ENCODE measurements around the gene TSPAN18. TPM values are rescaled to one million over a fixed set of nuclear protein-coding genes. Genes with fewer than 3 reads are reported as not detected.

The TSPAN18 gene
- total RNA-seq, 1 donor = 5.8 TPM

DNA sequence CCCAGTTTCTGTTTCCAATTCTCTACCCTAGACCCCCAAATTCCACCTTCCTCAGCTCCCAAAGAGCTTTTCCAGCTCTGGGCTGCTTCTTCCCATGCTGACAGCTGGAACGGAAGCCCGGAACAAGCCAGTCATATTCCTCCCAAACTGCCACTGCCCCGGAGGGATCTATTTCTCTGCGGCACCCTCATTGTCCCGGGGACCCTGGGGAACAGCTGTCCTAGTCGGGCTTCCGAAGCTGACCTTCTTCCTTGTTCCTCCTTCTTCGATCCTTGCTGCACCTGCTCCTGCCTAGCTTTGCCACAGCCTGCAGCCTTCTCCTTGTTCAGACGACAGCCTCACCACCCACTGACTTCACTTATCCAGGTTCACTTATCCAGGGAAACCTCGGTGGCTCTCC, 105.7 kb downstream of the TSPAN18 start:
- no peak overlapping the region for H3K4me3 ChIP-seq (ENCODE audit: insufficient read depth, low read length)
- DNase-seq (ENCODE audit: insufficient read length, low spot score, missing footprints) = no peak
- H3K27me3 ChIP-seq (ENCODE audit: insufficient read depth, low read length) = peaks cover 16% of the 10 kb centered on the region
- no peaks in the 10 kb centered on the region for H3K79me2 ChIP-seq (ENCODE audit: insufficient read depth, low read length)
- no peak overlapping the region for H2AFZ ChIP-seq (ENCODE audit: low read length)
- TF ChIP-seq, protein P1, sequence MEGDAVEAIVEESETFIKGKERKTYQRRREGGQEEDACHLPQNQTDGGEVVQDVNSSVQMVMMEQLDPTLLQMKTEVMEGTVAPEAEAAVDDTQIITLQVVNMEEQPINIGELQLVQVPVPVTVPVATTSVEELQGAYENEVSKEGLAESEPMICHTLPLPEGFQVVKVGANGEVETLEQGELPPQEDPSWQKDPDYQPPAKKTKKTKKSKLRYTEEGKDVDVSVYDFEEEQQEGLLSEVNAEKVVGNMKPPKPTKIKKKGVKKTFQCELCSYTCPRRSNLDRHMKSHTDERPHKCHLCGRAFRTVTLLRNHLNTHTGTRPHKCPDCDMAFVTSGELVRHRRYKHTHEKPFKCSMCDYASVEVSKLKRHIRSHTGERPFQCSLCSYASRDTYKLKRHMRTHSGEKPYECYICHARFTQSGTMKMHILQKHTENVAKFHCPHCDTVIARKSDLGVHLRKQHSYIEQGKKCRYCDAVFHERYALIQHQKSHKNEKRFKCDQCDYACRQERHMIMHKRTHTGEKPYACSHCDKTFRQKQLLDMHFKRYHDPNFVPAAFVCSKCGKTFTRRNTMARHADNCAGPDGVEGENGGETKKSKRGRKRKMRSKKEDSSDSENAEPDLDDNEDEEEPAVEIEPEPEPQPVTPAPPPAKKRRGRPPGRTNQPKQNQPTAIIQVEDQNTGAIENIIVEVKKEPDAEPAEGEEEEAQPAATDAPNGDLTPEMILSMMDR (IDR thresholded peaks at IDR 0.05; ENCODE audit: extremely low read depth, low read depth, low read length) = no peak
- peaks cover 2% of the 10 kb centered on the region for H3K9me3 ChIP-seq (ENCODE audit: low read depth, low read length)
- no peak overlapping the region for H3K27ac ChIP-seq (ENCODE audit: low read depth, low read length)
- H3K4me2 ChIP-seq (ENCODE audit: insufficient read depth, low read length) = no peak overlapping the region
- H4K20me1 ChIP-seq (ENCODE audit: insufficient read depth, low read length) = no peaks in the 10 kb centered on the region
- H3K36me3 ChIP-seq (ENCODE audit: insufficient read depth, low read length) = no peaks in the 10 kb centered on the region
- no peaks in the 10 kb centered on the region for H3K4me1 ChIP-seq (ENCODE audit: insufficient read depth, low read length)

DNA sequence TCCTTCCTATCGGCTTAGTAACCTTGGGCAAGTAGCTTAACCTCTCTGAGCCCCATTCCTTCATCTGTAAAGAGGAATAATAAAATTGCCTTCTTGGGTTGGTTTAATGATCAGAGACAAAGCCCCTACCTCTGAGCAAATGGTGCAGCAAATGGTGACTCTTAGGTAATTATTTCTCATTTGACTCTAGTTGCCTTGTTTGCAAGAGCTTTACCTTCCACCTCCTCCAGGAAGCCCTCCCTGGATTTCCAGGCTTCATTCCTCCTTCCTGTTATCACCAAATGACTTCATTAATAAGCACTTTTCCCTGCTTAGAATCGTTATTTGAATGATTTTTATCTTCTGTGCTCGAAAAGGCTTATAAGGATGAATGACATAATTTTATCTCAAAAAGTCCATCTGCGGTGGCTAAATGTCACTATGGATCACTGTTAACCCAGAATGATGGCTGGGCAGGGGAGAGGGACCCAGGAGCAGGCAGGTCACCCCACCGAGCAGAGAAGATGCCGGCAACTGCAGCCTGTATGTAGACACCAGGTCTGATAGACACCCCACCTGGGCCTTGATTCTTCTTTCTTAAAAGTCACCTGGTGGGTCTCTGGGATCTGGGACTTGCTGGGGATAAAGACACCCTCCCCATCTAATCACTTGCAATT, 106.6 kb downstream of the TSPAN18 start:
- DNase-seq (ENCODE audit: insufficient read length, low spot score, missing footprints) = no peak
- no peaks in the 10 kb centered on the region for H3K36me3 ChIP-seq (ENCODE audit: insufficient read depth, low read length)
- H3K4me2 ChIP-seq (ENCODE audit: insufficient read depth, low read length) = no peak overlapping the region
- H3K79me2 ChIP-seq (ENCODE audit: insufficient read depth, low read length) = no peaks in the 10 kb centered on the region
- TF ChIP-seq, protein P1 (IDR thresholded peaks at IDR 0.05; ENCODE audit: extremely low read depth, low read depth, low read length) = no peak
- H4K20me1 ChIP-seq (ENCODE audit: insufficient read depth, low read length) = no peaks in the 10 kb centered on the region
- peaks cover 16% of the 10 kb centered on the region for H3K27me3 ChIP-seq (ENCODE audit: insufficient read depth, low read length)
- no peak overlapping the region for H3K27ac ChIP-seq (ENCODE audit: low read depth, low read length)
- peaks cover 2% of the 10 kb centered on the region for H3K9me3 ChIP-seq (ENCODE audit: low read depth, low read length)
- H3K4me3 ChIP-seq (ENCODE audit: insufficient read depth, low read length) = no peak overlapping the region
- H2AFZ ChIP-seq (ENCODE audit: low read length) = no peak overlapping the region
- no peaks in the 10 kb centered on the region for H3K4me1 ChIP-seq (ENCODE audit: insufficient read depth, low read length)

DNA sequence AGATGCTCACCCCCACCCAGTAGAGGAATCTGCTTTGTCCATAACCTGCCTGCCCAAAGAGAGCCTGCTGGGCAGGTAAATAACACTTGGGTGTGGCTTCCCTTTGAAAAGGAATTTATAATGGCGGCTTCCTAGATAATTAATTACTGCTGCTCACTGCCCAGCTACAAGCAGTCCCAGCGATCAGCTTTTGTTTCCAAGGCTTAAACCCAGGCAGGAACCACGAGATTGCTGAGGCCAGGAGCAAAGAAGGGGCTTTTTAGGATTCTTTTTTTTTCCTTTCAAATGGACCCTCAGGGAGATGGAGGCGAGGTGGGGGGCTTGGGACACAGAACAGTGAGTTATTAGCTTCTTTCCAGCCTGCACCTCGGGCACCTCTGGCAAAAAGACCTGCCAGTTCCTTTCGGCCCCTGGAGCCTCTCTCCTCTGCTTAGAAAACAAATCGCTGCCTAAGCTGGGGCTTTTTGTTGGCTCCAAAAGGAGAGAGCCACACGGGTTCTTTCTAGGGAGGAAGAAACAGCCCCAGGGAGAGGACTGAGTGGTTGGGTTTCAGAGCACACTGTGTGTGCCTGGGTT, 107.2 kb downstream of the TSPAN18 start:
- H4K20me1 ChIP-seq (ENCODE audit: insufficient read depth, low read length) = no peaks in the 10 kb centered on the region
- TF ChIP-seq, protein P1 (IDR thresholded peaks at IDR 0.05; ENCODE audit: extremely low read depth, low read depth, low read length) = no peak
- H3K27ac ChIP-seq (ENCODE audit: low read depth, low read length) = no peak overlapping the region
- H3K79me2 ChIP-seq (ENCODE audit: insufficient read depth, low read length) = no peaks in the 10 kb centered on the region
- peak overlapping the region; percentile 4 for H2AFZ ChIP-seq (ENCODE audit: low read length)
- DNase-seq (ENCODE audit: insufficient read length, low spot score, missing footprints) = no peak
- H3K27me3 ChIP-seq (ENCODE audit: insufficient read depth, low read length) = peaks cover 12% of the 10 kb centered on the region
- no peaks in the 10 kb centered on the region for H3K4me1 ChIP-seq (ENCODE audit: insufficient read depth, low read length)
- H3K4me2 ChIP-seq (ENCODE audit: insufficient read depth, low read length) = no peak overlapping the region
- no peak overlapping the region for H3K4me3 ChIP-seq (ENCODE audit: insufficient read depth, low read length)
- peaks cover 2% of the 10 kb centered on the region for H3K9me3 ChIP-seq (ENCODE audit: low read depth, low read length)
- H3K36me3 ChIP-seq (ENCODE audit: insufficient read depth, low read length) = no peaks in the 10 kb centered on the region

DNA sequence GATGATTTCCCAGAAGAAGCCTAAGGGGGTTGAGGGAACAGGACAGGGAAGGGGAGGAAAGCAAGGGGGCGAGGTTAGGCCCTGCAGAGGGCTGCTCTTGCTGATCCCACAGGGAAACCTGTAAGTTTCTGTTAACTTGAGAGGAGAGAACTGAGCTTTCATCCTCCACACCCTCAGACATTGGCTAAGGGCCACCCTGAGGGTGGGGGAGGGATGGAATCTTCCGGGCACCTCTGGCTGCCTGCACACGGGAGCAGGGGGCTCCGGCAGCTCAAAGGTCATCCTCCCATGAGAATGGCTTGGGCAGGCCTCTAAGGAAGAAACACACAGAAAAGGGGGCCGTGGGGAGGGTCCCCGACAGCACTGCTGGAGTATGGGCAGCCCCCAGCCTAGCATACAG, 108.1 kb downstream of the TSPAN18 start:
- Histone ChIP-seq H3K79me2 (ENCODE audit: insufficient read depth, low read length) (no peaks in the 10 kb centered on the region), H3K4me2 (ENCODE audit: insufficient read depth, low read length) (no peak overlapping the region), H3K36me3 (ENCODE audit: insufficient read depth, low read length) (no peaks in the 10 kb centered on the region), H4K20me1 (ENCODE audit: insufficient read depth, low read length) (no peaks in the 10 kb centered on the region), H3K27ac (ENCODE audit: low read depth, low read length) (no peak overlapping the region), H2AFZ (ENCODE audit: low read length) (no peak overlapping the region), H3K4me3 (ENCODE audit: insufficient read depth, low read length) (no peak overlapping the region), H3K9me3 (ENCODE audit: low read depth, low read length) (peaks cover 2% of the 10 kb centered on the region), H3K4me1 (ENCODE audit: insufficient read depth, low read length) (no peaks in the 10 kb centered on the region), H3K27me3 (ENCODE audit: insufficient read depth, low read length) (peaks cover 12% of the 10 kb centered on the region)
- DNase-seq (ENCODE audit: insufficient read length, low spot score, missing footprints) = no peak
- TF ChIP-seq, protein P1 (IDR thresholded peaks at IDR 0.05; ENCODE audit: extremely low read depth, low read depth, low read length) = no peak
